CD4-positive, alpha-beta T cell treated with Interleukin-10 for 1 hour (primary cell): Measurements from ENCODE around the gene DALRD3.

Source experiments
- DNase-seq: peaks from one replicate; pipeline ENCODE4 v3.0.0-alpha.2; 2020

Gene DALRD3

GRCh38 chr3:49017971-49018706 is at the start of gene DALRD3:
Gene DALRD3 (minus strand): TSS chr3:49018580. CDS start chr3:49018564, 16 bp downstream.
- DNase-seq: peak; percentile 72

GRCh38 chr3:49058011-49058410 is 39.6 kb upstream of the DALRD3 start:
- DNase-seq: no peak

GRCh38 chr3:49057268-49057667 is 38.9 kb upstream of the DALRD3 start:
- no peak for DNase-seq

GRCh38 chr3:49054344-49054862 is 36.0 kb upstream of the DALRD3 start:
- no peak for DNase-seq

- DNase-seq: no peak
These were observed 35.2 kb upstream of the DALRD3 start for GRCh38 chr3:49053543-49053942.

- no peak for DNase-seq
These were observed 16.9 kb upstream of the DALRD3 start for GRCh38 chr3:49035281-49035680.

GRCh38 chr3:49034650-49035049 is 16.3 kb upstream of the DALRD3 start:
- no peak for DNase-seq

GRCh38 chr3:49032646-49033304 is 14.4 kb upstream of the DALRD3 start:
- DNase-seq: no peak

GRCh38 chr3:49030321-49030720 is 11.9 kb upstream of the DALRD3 start:
- DNase-seq: no peak

- DNase-seq: no peak
These were observed 11.1 kb upstream of the DALRD3 start for GRCh38 chr3:49029563-49029884.

GRCh38 chr3:49028673-49029562 is 10.5 kb upstream of the DALRD3 start, which contains the start of gene IMPDH2:
Gene IMPDH2 (minus strand): TSS chr3:49029398. CDS start chr3:49029350, 48 bp downstream.
- DNase-seq: peak; percentile 96

- DNase-seq: no peak
These were observed 9.9 kb upstream of the DALRD3 start for GRCh38 chr3:49028298-49028672.

GRCh38 chr3:49027634-49028033 is 9.3 kb upstream of the DALRD3 start:
- DNase-seq: no peak

- DNase-seq: no peak
These were observed 8.2 kb upstream of the DALRD3 start for GRCh38 chr3:49026536-49026935.

GRCh38 chr3:49025793-49026520 is 7.6 kb upstream of the DALRD3 start:
- DNase-seq: no peak

- no peak for DNase-seq
These were observed 6.8 kb upstream of the DALRD3 start for GRCh38 chr3:49025005-49025792.

GRCh38 chr3:49024449-49024848 is 6.1 kb upstream of the DALRD3 start:
- no peak for DNase-seq

GRCh38 chr3:49023775-49024174 is 5.4 kb upstream of the DALRD3 start:
- no peak for DNase-seq

GRCh38 chr3:49022688-49023171 is 4.3 kb upstream of the DALRD3 start:
- DNase-seq: no peak

- peak; percentile 94 for DNase-seq
These were observed 3.7 kb upstream of the DALRD3 start, which contains the start of gene NDUFAF3 for GRCh38 chr3:49021813-49022687. Gene NDUFAF3 (plus strand): TSS chr3:49022121. CDS start chr3:49022145, 24 bp downstream.
